Daoy (cell line): ENCODE data around the gene ST6GALNAC1. TPM values are rescaled to one million over a fixed set of nuclear protein-coding genes. Genes with fewer than 3 reads are reported as not detected.
"Not testable (repeated sequence)": the region's sequence is repeated elsewhere in the genome, so short reads cannot be mapped to it uniquely, and the experiment has no call there.

ENCODE experiments used
- DNase-seq: peaks from one replicate; pipeline ENCODE4 v3.0.0-alpha.2; 2015; ENCODE audit warnings: low read depth
- total RNA-seq: library from RNA; depleted of rRNA; stranded (reverse); fragments of >200 nt; shearing (Covaris generic); gene quantifications from 2 replicates; pipeline ENCODE4 v1.2.3, GENCODE V29; 2014

Gene ST6GALNAC1
- total RNA-seq, 1 experiment from 2014 or later = not detected

GRCh38 chr17:76612977-76613851 lies 30.3 kb downstream of the ST6GALNAC1 start:
- no peak for DNase-seq

- no peak for DNase-seq
These were observed 31.1 kb downstream of the ST6GALNAC1 start for GRCh38 chr17:76612465-76612864.

GRCh38 chr17:76611758-76612157 lies 31.8 kb downstream of the ST6GALNAC1 start:
- DNase-seq = no peak

GRCh38 chr17:76611080-76611749 lies 32.3 kb downstream of the ST6GALNAC1 start:
- DNase-seq = not testable (repeated sequence)

GRCh38 chr17:76606685-76607084 lies 36.9 kb downstream of the ST6GALNAC1 start:
- not testable (repeated sequence) for DNase-seq

- no peak for DNase-seq
These were observed 42.5 kb downstream of the ST6GALNAC1 start for GRCh38 chr17:76601065-76601464.

- DNase-seq = no peak
These were observed 43.7 kb downstream of the ST6GALNAC1 start for GRCh38 chr17:76599694-76600460.

GRCh38 chr17:76598004-76598439 lies 45.5 kb downstream of the ST6GALNAC1 start:
- no peak for DNase-seq

- peak; percentile 53 for DNase-seq
These were observed 46.2 kb downstream of the ST6GALNAC1 start for GRCh38 chr17:76597156-76598003.

- DNase-seq = no peak
These were observed 48.9 kb downstream of the ST6GALNAC1 start for GRCh38 chr17:76594690-76595089.

- DNase-seq = no peak
These were observed 49.6 kb downstream of the ST6GALNAC1 start for GRCh38 chr17:76593959-76594358.

- peak; percentile 66 for DNase-seq
These were observed 50.2 kb downstream of the ST6GALNAC1 start for GRCh38 chr17:76593384-76593826.

- no peak for DNase-seq
These were observed 55.4 kb downstream of the ST6GALNAC1 start for GRCh38 chr17:76588182-76588581.

- DNase-seq = no peak
These were observed 56.6 kb downstream of the ST6GALNAC1 start for GRCh38 chr17:76586741-76587487.

GRCh38 chr17:76585649-76586593 lies 57.6 kb downstream of the ST6GALNAC1 start, which contains the start of gene ST6GALNAC2:
Gene ST6GALNAC2, minus strand, starts transcription at chr17:76585860. Its CDS starts 52 bp downstream, at chr17:76585808.
- DNase-seq = peak; percentile 68

- no peak for DNase-seq
These were observed 58.4 kb downstream of the ST6GALNAC1 start for GRCh38 chr17:76585033-76585648.

GRCh38 chr17:76584427-76585032 lies 59.0 kb downstream of the ST6GALNAC1 start:
- no peak for DNase-seq

GRCh38 chr17:76582660-76583059 lies 60.9 kb downstream of the ST6GALNAC1 start:
- no peak for DNase-seq
